ENCODE measurements around the gene OTOP1. TPM values are rescaled to one million over a fixed set of nuclear protein-coding genes. Genes with fewer than 3 reads are reported as not detected.
A peak's percentile ranks its signal among the peaks of the same experiment; 100 is the strongest.
"Not testable (repeated sequence)": the region's sequence is repeated elsewhere in the genome, so short reads cannot be mapped to it uniquely, and the experiment has no call there.

Gene OTOP1
- total RNA-seq, 2 donors from 2014 or later = not detected

DNA sequence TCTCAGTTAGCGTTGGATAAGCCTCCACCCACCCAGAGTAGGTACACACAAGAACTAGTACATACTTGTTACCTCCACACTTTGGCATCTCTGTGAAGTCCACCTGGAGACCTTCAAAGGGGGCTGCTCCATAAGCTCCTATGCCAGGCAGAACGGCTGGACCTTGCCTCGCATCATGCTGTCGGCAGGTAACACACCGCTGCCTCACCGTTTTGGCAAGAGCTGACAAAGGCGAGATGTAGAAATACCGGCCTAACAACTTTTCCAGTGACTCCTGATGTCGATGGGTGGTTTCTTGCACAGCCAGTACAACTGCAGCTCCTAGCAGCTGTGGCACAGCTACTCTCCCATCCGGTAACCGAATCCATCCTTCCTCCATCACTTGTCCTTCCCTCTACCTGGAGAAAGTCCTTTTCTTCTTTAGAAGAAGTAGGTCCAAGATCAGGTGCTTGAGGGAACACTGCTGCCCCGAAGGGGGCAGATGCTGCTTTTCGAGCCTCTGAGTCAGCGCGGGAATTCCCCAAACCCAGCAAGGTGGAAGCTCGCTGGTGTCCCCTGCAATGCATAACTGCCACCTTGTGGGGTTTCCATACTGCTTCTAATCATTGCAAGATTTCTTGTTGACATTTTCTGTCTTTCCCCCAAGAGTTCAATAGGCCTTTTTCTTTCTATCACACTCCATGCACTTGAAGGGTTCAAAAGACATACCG, 65.6 kb downstream of the OTOP1 start:
- H3K36me3 ChIP-seq; H3K4me1 ChIP-seq (replicated peaks); H3K27me3 ChIP-seq (replicated peaks; ENCODE audit: insufficient read depth); intact Hi-C loops (cut with DNase I); H3K27ac ChIP-seq; H3K9me3 ChIP-seq; H3K4me3 ChIP-seq: not testable (repeated sequence)
- peak; percentile 32 for DNase-seq (ENCODE audit: low spot score)
- WGBS = 62% methylated on average over 17 of the region's 17 CpGs

DNA sequence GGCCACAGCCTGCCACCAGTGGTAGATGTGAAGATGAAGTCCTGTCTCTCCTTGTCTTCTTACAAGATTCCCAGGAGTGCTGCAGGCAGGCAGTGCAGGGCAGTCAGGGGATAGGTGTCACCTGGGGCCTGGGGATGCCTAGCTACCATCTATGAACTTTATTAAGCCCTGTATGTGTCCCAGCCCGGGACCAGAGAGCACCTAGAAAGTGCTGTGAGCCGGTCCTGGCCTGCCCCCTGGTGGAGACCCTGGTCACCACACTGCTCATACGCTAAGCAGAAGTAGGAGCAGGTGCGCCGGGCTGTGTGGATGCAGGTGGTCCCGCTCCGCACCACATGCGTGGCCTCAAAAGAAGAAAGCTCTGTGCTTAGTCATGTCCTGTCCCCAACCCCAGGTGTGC, 81.1 kb downstream of the OTOP1 start:
- H3K9me3 ChIP-seq; H3K27ac ChIP-seq; DNase-seq (ENCODE audit: low spot score); H3K36me3 ChIP-seq; intact Hi-C loops (cut with DNase I); H3K4me1 ChIP-seq (replicated peaks); H3K4me3 ChIP-seq; H3K27me3 ChIP-seq (replicated peaks; ENCODE audit: insufficient read depth): not testable (repeated sequence)
- WGBS = no CpG with 5 or more reads among the region's 8 CpGs
- TF ChIP-seq, protein P1, sequence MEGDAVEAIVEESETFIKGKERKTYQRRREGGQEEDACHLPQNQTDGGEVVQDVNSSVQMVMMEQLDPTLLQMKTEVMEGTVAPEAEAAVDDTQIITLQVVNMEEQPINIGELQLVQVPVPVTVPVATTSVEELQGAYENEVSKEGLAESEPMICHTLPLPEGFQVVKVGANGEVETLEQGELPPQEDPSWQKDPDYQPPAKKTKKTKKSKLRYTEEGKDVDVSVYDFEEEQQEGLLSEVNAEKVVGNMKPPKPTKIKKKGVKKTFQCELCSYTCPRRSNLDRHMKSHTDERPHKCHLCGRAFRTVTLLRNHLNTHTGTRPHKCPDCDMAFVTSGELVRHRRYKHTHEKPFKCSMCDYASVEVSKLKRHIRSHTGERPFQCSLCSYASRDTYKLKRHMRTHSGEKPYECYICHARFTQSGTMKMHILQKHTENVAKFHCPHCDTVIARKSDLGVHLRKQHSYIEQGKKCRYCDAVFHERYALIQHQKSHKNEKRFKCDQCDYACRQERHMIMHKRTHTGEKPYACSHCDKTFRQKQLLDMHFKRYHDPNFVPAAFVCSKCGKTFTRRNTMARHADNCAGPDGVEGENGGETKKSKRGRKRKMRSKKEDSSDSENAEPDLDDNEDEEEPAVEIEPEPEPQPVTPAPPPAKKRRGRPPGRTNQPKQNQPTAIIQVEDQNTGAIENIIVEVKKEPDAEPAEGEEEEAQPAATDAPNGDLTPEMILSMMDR (IDR thresholded peaks at IDR 0.05) = peak in 1 of 4 experiments; percentile 23

DNA sequence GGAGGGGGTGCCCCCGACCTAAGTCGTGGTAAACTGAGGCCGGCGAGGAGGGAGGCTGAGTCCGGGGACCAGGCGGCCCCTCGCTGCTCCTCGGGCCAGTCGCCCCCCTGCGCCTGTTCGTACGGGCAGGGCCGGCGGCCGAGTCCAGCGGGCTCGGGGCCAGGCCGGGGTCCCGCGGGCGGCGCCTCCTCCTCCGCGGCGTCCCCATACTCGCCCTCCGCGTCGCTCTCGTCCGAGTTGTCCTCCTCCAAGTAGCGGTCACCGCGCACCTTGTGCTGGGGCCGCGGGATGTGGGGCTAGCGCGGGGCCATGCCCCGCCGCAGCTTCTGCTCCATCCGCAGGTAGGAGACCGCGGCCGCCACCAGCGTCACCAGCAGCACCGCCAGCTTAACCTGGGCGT, 83.4 kb downstream of the OTOP1 start:
- H3K27me3 ChIP-seq (replicated peaks; ENCODE audit: insufficient read depth); H3K9me3 ChIP-seq; H3K4me3 ChIP-seq; H3K4me1 ChIP-seq (replicated peaks); H3K36me3 ChIP-seq; intact Hi-C loops (cut with DNase I); H3K27ac ChIP-seq; DNase-seq (ENCODE audit: low spot score): not testable (repeated sequence)
- WGBS = no CpG with 5 or more reads among the region's 47 CpGs

DNA sequence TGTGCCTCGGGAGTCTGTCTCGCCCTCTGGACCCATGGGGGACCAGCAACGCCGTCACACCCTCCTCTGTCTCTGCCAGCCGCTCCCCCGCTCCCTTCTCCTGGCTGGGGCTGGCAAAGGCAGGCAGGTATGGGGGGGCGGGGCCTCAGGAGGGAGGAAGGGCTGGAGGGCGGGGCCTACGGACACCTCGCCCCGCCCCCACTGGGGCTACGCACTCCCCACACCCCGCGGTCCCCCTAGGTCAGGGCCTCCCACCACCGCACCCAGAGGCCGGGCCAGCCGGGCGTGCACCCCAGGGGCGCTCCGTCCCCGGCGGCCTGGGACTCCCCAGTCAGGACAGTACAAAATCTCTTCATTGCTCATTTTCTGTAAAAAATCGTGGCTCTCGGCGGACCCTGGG, 84.0 kb downstream of the OTOP1 start:
- H3K27me3 ChIP-seq (replicated peaks; ENCODE audit: insufficient read depth); H3K9me3 ChIP-seq; H3K4me3 ChIP-seq; intact Hi-C loops (cut with DNase I); H3K27ac ChIP-seq; DNase-seq (ENCODE audit: low spot score); H3K36me3 ChIP-seq; H3K4me1 ChIP-seq (replicated peaks): not testable (repeated sequence)
- 4% methylated on average over 22 of the region's 25 CpGs for WGBS

DNA sequence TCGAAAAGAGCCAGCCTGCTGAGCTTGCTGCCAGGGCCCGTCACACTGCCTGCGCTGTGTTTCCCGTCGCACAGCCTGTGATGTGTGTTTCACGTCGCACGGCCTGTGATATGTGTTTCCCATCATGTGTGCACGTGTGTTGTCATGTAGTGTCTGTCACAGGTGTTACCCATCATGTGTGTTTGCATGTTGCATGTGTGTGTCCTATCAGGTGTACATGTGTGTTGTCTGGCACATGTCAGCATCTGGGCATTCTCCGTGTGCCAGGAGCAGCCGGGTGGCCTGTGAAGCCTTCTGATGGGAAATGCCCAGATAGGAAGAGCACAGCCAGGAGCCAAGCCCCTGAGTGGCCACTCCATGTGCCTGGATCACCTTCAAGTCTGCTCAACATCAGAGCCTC, 85.5 kb downstream of the OTOP1 start:
- DNase-seq (ENCODE audit: low spot score); H3K4me1 ChIP-seq (replicated peaks); H3K27ac ChIP-seq; H3K27me3 ChIP-seq (replicated peaks; ENCODE audit: insufficient read depth); intact Hi-C loops (cut with DNase I); H3K36me3 ChIP-seq; H3K4me3 ChIP-seq; H3K9me3 ChIP-seq: not testable (repeated sequence)
- WGBS = 93% methylated on average over 3 of the region's 11 CpGs

Other genes starting within 250 kb of the OTOP1 start
- 10 to 100 TPM; 14.7 to 35.8 TPM for gene TMEM128, start 21.3 kb upstream of the OTOP1 start, total RNA-seq
- 10 to 100 TPM in 1 of 2 donors, 1 to 10 TPM in 1; 9.0 to 19.1 TPM for gene LYAR, start 63.2 kb upstream of the OTOP1 start, total RNA-seq
- gene ZBTB49, start 63.3 kb upstream of the OTOP1 start, total RNA-seq = 10 to 100 TPM in 1 of 2 donors, 1 to 10 TPM in 1; 5.1 to 10.3 TPM
- 10 to 100 TPM; 17.1 to 88.8 TPM for gene NSG1, start 160.2 kb upstream of the OTOP1 start, total RNA-seq

Measured in prostate gland (tissue), 2 donors.